Effector memory CD8-positive, alpha-beta T cell (primary cell): Measurements from ENCODE around the gene ANO1.

Experiments
- ATAC-seq: fragments of 150-1000 bp; cut with Tn5 transposase; replicated peaks from 2 replicates; pipeline ENCODE4 v1.10.0; 2021; ENCODE audit warnings: mild to moderate bottlenecking, moderate library complexity
- DNase-seq, 3 experiments: peaks; one replicate each; pipeline ENCODE4 v3.0.0; 2021
- H3K27ac Mint-ChIP-seq, 2 donors: one replicate each; pipeline ENCODE4 v1.8.0; 2022; ENCODE audit warnings: mild to moderate bottlenecking in 2 of 2, mixed read lengths in 2 of 2, moderate library complexity in 2 of 2
- H3K27me3 Mint-ChIP-seq, 2 donors: one replicate each; pipeline ENCODE4 v1.8.0; 2022; ENCODE audit warnings: mixed read lengths in 2 of 2
- H3K36me3 Mint-ChIP-seq: one replicate; pipeline ENCODE4 v1.8.0; 2022; ENCODE audit warnings: mild to moderate bottlenecking, moderate library complexity, mixed read lengths; ENCODE audit not compliant: insufficient read depth
- H3K4me1 Mint-ChIP-seq, 2 donors: one replicate each; pipeline ENCODE4 v1.8.0; 2022; ENCODE audit warnings: low read depth in 2 of 2, mixed read lengths in 2 of 2
- H3K4me3 Mint-ChIP-seq, 2 donors: one replicate each; pipeline ENCODE4 v1.8.0; 2022; ENCODE audit warnings: mild to moderate bottlenecking in 2 of 2, mixed read lengths in 2 of 2, moderate library complexity in 2 of 2
- H3K9me3 Mint-ChIP-seq, 2 donors: one replicate each; pipeline ENCODE4 v1.8.0; 2022; ENCODE audit warnings: mixed read lengths in 2 of 2

Gene ANO1

DNA sequence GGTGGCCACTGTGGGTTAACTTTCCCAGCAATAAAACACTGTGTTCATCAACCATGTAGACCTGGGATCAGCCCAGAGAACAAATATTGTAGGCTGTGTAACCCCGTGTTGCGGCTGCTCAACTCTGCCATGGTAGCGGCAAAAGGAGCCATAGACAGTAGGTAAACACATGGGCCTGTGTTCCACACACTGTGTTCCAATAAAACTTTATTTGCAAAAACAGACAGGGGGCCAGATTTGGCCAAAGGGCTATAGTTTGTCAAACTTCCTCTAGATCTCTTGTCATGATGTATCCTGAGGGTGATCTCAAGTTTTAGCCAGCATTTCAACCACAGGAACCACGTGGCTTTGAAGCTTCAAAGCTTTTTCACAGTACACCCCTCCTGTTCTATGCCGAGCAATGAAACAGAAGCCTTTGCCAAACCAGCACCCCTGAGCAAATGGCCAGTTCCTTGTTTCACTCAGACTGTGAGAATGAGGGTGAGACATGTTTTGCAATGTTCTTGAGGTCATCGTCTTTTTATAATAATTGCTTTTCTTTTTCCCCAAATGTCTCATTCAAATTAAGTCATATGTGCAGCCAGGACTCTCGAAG lies 75.1 kb downstream of the ANO1 start:
- no peaks in the 10 kb centered on the region for H3K9me3 Mint-ChIP-seq
- peaks cover 2 to 52% of the 10 kb centered on the region in 2 donors for H3K27me3 Mint-ChIP-seq
- H3K27ac Mint-ChIP-seq = no peak overlapping the region
- H3K4me1 Mint-ChIP-seq = no peaks in the 10 kb centered on the region
- no peak overlapping the region for H3K4me3 Mint-ChIP-seq
- ATAC-seq = no peak
- DNase-seq = no peak
- no peaks in the 10 kb centered on the region for H3K36me3 Mint-ChIP-seq

- H3K9me3 Mint-ChIP-seq = no peaks in the 10 kb centered on the region
- no peaks in the 10 kb centered on the region for H3K4me1 Mint-ChIP-seq
- DNase-seq (no peak), ATAC-seq (no peak)
- H3K27ac Mint-ChIP-seq = no peak overlapping the region
- peaks cover 0 to 45% of the 10 kb centered on the region in 2 donors for H3K27me3 Mint-ChIP-seq
- H3K36me3 Mint-ChIP-seq = no peaks in the 10 kb centered on the region
- H3K4me3 Mint-ChIP-seq = no peak overlapping the region
These were observed 77.3 kb downstream of the ANO1 start for GRCh38 chr11:70155386-70155785.

DNA sequence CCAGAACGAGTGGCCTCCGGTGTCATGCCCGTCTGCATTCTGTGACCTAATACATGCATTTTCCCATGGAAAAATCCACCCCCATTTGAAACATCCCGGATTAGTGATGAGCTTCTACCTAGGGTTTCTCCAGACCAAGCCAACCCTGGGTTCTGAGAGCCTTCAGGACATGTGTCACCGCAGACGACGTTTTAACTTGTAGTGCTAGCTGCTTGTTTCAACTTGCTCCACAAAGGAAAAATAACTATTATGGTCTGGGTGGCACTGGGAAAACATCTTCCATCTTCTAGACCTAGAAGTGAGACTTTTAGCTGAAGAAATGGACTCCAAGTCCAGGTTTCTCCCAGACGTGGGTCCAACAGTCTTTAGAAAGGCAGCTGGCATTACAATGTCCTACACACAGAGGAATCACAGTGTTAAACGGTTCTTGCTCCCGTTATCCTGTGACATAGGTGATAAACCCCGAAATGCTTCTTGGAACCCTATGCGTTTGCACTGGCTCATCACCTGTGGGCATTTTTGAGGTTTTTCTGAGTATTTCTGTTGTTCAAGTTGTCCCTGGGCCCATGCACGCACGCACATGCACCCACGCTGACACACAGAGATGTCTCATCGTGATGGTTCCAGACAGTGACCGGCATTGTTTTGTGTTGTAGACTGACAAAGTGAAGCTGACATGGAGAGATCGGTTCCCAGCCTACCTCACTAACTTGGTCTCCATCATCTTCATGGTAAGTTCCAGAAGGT lies 78.3 kb downstream of the ANO1 start:
- Mint-ChIP-seq H3K4me1 (no peaks in the 10 kb centered on the region), H3K27ac (no peak overlapping the region), H3K9me3 (no peaks in the 10 kb centered on the region), H3K27me3 (peaks cover 0 to 45% of the 10 kb centered on the region in 2 donors), H3K4me3 (no peak overlapping the region), H3K36me3 (no peaks in the 10 kb centered on the region)
- ATAC-seq = no peak
- no peak for DNase-seq

DNA sequence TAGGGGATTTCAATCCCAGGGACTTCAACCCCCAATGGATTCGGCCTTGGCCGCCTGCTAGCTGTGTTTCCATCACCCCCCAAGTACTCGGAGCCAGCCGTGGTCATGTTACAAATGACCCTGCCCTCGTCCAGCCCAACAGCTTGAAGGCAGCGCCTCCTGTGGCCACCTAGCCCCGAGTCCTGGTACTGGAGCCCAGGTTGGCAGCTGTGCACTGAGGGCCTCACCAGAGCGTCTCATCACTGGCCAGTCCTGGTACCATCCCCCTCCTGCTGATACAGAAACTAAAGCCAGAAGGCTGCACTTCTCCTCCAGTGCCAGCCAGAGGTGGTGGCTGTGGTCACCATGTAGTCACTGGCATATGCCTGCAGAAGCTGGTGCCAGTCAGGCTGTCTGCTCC lies 80.1 kb downstream of the ANO1 start:
- no peaks in the 10 kb centered on the region for H3K4me1 Mint-ChIP-seq
- no peaks in the 10 kb centered on the region for H3K36me3 Mint-ChIP-seq
- no peak overlapping the region for H3K4me3 Mint-ChIP-seq
- H3K9me3 Mint-ChIP-seq = no peaks in the 10 kb centered on the region
- no peak overlapping the region for H3K27ac Mint-ChIP-seq
- peaks cover 7 to 51% of the 10 kb centered on the region in 2 donors for H3K27me3 Mint-ChIP-seq
- no peak for ATAC-seq
- DNase-seq = no peak

- ATAC-seq (no peak), DNase-seq (no peak)
- no peak overlapping the region for H3K27ac Mint-ChIP-seq
- H3K9me3 Mint-ChIP-seq = no peaks in the 10 kb centered on the region
- no peaks in the 10 kb centered on the region for H3K4me1 Mint-ChIP-seq
- H3K4me3 Mint-ChIP-seq = no peak overlapping the region
- no peaks in the 10 kb centered on the region for H3K36me3 Mint-ChIP-seq
- peaks cover 10 to 55% of the 10 kb centered on the region in 2 donors for H3K27me3 Mint-ChIP-seq
These were observed 80.8 kb downstream of the ANO1 start for GRCh38 chr11:70158757-70159389.

GRCh38 chr11:70159627-70160570 lies 81.8 kb downstream of the ANO1 start:
- ATAC-seq (no peak), DNase-seq (no peak)
- H3K27me3 Mint-ChIP-seq = peaks cover 10 to 60% of the 10 kb centered on the region in 2 donors
- no peak overlapping the region for H3K27ac Mint-ChIP-seq
- no peaks in the 10 kb centered on the region for H3K4me1 Mint-ChIP-seq
- no peaks in the 10 kb centered on the region for H3K36me3 Mint-ChIP-seq
- no peaks in the 10 kb centered on the region for H3K9me3 Mint-ChIP-seq
- H3K4me3 Mint-ChIP-seq = no peak overlapping the region

GRCh38 chr11:70161043-70161625 lies 83.0 kb downstream of the ANO1 start:
- Mint-ChIP-seq H3K9me3 (no peaks in the 10 kb centered on the region), H3K27me3 (peaks cover 10 to 54% of the 10 kb centered on the region in 2 donors), H3K4me3 (no peak overlapping the region), H3K4me1 (no peaks in the 10 kb centered on the region), H3K27ac (no peak overlapping the region), H3K36me3 (no peaks in the 10 kb centered on the region)
- no peak for ATAC-seq
- DNase-seq = no peak

- ATAC-seq = no peak
- Mint-ChIP-seq H3K9me3 (no peaks in the 10 kb centered on the region), H3K27ac (no peak overlapping the region), H3K36me3 (no peaks in the 10 kb centered on the region), H3K4me1 (no peaks in the 10 kb centered on the region), H3K4me3 (no peak overlapping the region), H3K27me3 (peaks cover 35 to 67% of the 10 kb centered on the region in 2 donors)
- DNase-seq = no peak
These were observed 86.6 kb downstream of the ANO1 start for GRCh38 chr11:70164705-70165104.

- no peaks in the 10 kb centered on the region for H3K9me3 Mint-ChIP-seq
- peaks cover 44 to 74% of the 10 kb centered on the region in 2 donors for H3K27me3 Mint-ChIP-seq
- DNase-seq (no peak), ATAC-seq (no peak)
- no peak overlapping the region for H3K27ac Mint-ChIP-seq
- no peaks in the 10 kb centered on the region for H3K36me3 Mint-ChIP-seq
- H3K4me3 Mint-ChIP-seq = no peak overlapping the region
- H3K4me1 Mint-ChIP-seq = no peaks in the 10 kb centered on the region
These were observed 89.0 kb downstream of the ANO1 start for GRCh38 chr11:70167120-70167519.

DNA sequence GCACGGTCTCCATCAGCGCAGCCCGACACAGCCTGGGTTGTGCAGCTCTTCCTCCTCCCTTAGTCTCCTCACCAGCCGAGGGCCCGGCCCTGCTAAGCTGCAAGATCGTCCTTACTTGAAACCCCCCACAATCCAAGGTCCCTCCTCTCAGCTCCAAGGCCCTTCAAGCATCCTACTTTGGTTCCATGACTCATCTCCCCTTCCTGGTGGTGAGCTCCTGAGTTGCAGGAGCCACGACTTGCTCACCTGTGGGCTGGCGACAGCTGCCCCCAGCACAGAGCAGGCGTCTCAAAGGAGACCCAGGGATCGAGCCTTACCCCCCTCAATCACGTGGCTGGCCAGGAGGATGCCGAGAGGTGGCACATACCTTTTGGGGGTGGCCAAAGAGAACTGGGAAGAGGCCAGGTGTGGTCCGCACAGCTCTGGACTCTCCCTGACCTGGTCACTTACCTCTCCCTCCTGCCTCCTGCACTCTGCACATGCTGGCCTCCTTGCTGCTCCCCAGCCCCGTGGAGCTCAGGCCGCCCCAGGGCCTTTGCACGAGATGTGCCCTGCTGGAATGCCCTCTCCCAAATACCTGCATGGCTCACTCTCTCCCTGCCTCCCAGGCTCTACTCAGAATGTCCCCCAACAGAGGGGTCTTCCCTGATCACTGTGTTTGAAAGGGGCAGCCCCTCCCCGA lies 89.7 kb downstream of the ANO1 start:
- no peak for DNase-seq
- no peak for ATAC-seq
- H3K27me3 Mint-ChIP-seq = peaks cover 40 to 75% of the 10 kb centered on the region in 2 donors
- no peaks in the 10 kb centered on the region for H3K36me3 Mint-ChIP-seq
- H3K4me3 Mint-ChIP-seq = no peak overlapping the region
- H3K4me1 Mint-ChIP-seq = no peaks in the 10 kb centered on the region
- no peak overlapping the region for H3K27ac Mint-ChIP-seq
- H3K9me3 Mint-ChIP-seq = no peaks in the 10 kb centered on the region

DNA sequence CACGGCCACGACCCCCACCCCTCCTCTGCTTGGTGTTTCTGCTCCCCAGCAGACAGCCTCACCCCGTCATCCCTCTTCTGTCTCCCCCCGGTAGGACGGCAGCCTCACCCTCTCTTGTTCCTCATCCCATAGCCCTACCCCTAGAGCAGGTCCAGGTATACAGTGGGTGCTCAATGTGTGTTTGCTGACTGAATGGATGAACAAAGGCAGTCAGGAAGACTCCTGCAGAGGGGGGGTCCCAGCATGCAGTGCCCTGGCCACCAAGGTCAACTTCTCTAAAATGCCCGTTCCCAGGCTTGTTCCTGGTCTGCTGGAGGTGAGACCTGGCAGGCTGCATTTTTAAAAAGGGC lies 90.3 kb downstream of the ANO1 start:
- no peaks in the 10 kb centered on the region for H3K36me3 Mint-ChIP-seq
- ATAC-seq = no peak
- DNase-seq = no peak
- H3K9me3 Mint-ChIP-seq = no peaks in the 10 kb centered on the region
- no peaks in the 10 kb centered on the region for H3K4me1 Mint-ChIP-seq
- no peak overlapping the region for H3K27ac Mint-ChIP-seq
- H3K27me3 Mint-ChIP-seq = peaks cover 35 to 74% of the 10 kb centered on the region in 2 donors
- H3K4me3 Mint-ChIP-seq = no peak overlapping the region

DNA sequence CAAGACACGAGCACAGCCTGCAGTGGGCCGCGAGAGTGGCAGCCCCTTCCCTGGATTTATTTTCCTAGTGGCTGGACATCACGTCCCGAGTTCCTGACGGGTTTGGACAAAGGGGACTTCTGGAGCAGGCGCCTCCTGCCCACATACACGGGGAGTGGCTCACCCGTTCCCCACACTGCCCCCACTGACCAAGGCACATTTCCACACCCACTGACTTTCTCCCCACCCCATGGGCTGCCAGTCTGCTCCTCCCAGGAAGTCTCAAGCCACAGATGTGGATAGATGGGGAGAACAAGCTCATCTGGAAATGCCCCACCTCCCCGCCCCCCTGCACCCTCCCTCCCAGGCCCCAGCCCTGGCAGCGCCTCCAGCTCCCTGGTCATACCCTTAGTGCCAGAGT lies 91.0 kb downstream of the ANO1 start:
- Mint-ChIP-seq H3K9me3 (no peaks in the 10 kb centered on the region), H3K4me3 (no peak overlapping the region)
- no peak for DNase-seq

More for the DNA sequence above, 91.0 kb downstream of the ANO1 start:
- peaks cover 33 to 71% of the 10 kb centered on the region in 2 donors for H3K27me3 Mint-ChIP-seq
- H3K36me3 Mint-ChIP-seq = no peaks in the 10 kb centered on the region
- H3K27ac Mint-ChIP-seq = no peak overlapping the region
- ATAC-seq = no peak
- no peaks in the 10 kb centered on the region for H3K4me1 Mint-ChIP-seq
